Erythroblast (primary cell): Measurements from ENCODE around the gene FRAS1.

Experiments
- GATA1 ChIP-seq: IDR thresholded peaks from 2 replicates; pipeline ENCODE4 v1.6.1; 2011; ENCODE audit warnings: low read depth, mild to moderate bottlenecking, control low read depth, low read length, moderate library complexity
- POLR2A ChIP-seq: IDR thresholded peaks from 2 replicates; pipeline ENCODE4 v1.6.1; 2011; ENCODE audit warnings: mild to moderate bottlenecking, low read length

GRCh38 chr4:78309352-78309751, 252.2 kb downstream of the FRAS1 start:
- TF ChIP-seq POLR2A (no peak), GATA1 (no peak)
